ENCODE data around the gene CD46.

The CD46 gene

DNA sequence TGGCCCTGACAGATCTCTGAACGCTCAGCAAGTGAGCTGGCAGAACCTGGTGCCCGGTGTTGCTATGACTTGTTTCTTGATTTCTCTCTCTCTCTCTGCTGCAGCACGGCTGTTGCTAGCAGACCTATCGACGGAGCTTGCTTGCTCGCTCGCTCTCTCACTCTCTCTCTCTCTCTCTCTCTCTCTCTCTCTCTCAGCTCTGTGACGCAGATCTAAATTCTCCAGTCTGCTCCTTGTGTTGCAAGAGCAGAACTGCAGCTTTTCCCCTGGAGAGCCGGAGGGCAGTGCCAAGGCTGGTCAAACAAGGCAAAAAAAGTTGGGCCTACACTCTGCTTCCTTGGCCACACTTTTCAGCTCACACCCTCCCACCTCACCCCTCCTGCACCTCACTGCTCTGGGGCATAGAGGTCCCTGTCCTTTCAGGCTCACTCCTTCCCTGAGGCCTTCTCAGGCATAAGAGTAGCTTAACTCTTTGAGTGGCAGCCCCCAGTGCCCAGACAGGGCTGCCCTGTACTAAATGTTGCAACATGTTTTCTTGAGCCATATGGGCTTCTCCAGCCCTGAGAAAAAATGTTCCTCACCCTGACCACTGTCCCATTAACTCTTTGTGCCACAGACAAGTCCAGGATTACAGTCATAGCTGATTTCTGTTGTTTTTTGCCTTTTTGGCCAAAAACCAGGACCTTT is 72.2 kb downstream of the CD46 start:
- DNase-seq (ENCODE audit: low read depth): peak; percentile 98
- TF ChIP-seq, protein P1, sequence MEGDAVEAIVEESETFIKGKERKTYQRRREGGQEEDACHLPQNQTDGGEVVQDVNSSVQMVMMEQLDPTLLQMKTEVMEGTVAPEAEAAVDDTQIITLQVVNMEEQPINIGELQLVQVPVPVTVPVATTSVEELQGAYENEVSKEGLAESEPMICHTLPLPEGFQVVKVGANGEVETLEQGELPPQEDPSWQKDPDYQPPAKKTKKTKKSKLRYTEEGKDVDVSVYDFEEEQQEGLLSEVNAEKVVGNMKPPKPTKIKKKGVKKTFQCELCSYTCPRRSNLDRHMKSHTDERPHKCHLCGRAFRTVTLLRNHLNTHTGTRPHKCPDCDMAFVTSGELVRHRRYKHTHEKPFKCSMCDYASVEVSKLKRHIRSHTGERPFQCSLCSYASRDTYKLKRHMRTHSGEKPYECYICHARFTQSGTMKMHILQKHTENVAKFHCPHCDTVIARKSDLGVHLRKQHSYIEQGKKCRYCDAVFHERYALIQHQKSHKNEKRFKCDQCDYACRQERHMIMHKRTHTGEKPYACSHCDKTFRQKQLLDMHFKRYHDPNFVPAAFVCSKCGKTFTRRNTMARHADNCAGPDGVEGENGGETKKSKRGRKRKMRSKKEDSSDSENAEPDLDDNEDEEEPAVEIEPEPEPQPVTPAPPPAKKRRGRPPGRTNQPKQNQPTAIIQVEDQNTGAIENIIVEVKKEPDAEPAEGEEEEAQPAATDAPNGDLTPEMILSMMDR (conservative IDR thresholded peaks at IDR 0.05; ENCODE audit: low read depth, low read length): peak; percentile 72
- peak overlapping the region; percentile 42 for H3K4me3 ChIP-seq (ENCODE audit: low read depth, low read length)

DNA sequence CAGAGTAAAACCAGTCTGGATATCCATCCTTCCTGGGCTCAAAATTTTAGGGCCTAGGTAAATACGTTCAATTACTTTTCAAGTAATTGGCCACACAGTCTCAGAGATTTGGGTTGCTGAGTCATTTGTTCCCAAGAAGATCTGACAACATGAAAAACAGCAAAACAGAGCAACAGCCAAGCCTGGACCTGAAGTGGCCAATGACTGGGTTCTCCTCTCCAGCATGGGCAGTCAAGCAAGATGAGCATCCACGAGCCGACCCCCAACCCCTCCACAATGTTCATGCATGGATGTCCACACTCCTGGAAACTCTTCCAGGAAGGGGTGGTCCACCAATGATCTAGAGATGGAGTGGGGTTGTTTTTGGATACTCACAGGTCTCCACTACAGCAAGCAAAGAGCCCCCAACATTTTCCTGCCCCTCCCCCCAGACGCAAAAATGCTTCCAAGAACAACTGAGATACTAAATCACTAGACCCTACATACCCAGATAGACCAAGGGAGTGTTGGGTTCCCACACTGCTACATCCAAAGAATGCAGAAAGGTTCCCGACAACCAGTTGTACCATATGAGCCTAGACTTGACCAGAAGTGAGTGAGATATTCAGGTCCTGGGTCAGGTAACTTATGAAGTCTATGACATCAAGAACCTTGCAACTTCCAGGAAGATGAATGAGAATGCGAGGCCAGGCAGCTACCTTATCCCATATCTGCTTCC is 73.0 kb downstream of the CD46 start:
- no peak overlapping the region for H3K4me3 ChIP-seq (ENCODE audit: low read depth, low read length)
- TF ChIP-seq, protein P1 (conservative IDR thresholded peaks at IDR 0.05; ENCODE audit: low read depth, low read length): no peak
- DNase-seq (ENCODE audit: low read depth): peak; percentile 59

DNA sequence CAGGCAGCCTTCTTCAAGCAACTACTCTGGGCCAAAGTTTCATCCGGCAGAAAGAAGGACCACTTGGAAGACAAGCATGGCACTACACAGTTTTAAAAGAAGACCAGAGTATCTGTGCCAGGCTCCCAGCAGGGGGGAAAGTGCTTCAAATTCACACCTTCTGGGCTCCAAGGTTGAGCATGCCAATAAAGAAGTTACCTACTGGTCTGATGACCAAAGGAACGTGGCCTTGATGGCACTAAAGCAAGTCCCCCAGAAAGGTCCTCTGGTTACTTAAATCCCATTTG is 73.5 kb downstream of the CD46 start:
- TF ChIP-seq, protein P1 (conservative IDR thresholded peaks at IDR 0.05; ENCODE audit: low read depth, low read length): no peak
- no peak for DNase-seq (ENCODE audit: low read depth)
- H3K4me3 ChIP-seq (ENCODE audit: low read depth, low read length): no peak overlapping the region

DNA sequence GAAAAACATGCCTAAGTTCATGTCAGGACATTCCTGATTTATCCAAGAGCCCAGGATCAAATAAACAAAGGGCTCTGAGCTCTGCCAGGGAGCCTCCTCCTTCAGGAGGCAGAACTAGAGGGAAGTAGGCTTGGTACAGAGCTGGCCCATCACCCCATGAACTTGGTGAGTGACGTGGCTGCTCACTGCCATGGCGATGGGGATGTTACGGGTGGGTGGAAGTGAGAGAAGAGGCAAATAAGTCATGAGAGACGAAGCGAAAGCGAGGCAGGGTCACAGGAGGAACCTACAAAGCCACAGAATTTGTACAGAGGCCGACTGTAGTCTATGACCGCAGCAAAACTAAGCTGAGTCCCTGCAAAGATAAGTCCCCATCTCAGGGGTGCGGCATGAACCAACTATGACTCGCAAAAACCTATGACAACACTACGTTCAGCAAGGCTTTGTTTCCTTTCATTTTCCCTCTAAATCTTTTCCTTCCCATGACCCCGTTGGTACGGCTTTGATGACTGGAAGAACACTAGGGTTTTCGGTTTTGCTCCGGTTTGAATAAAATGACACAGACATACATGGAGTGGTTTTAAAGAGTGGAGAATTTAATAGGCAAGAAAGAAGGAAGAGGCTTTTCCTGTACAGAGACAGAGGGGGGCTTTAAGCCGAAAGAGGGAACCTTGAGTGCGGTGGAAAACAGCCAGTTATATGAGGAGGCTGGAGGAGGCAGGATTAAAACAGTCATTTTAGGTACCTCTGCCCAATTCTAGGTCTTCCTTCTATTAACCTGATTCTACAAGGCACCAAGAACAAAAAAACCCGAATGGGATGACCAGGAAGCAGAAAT is 74.1 kb downstream of the CD46 start:
- H3K4me3 ChIP-seq (ENCODE audit: low read depth, low read length): peak overlapping the region; percentile 22
- DNase-seq (ENCODE audit: low read depth): peak; percentile 64
- TF ChIP-seq, protein P1 (conservative IDR thresholded peaks at IDR 0.05; ENCODE audit: low read depth, low read length): no peak

DNA sequence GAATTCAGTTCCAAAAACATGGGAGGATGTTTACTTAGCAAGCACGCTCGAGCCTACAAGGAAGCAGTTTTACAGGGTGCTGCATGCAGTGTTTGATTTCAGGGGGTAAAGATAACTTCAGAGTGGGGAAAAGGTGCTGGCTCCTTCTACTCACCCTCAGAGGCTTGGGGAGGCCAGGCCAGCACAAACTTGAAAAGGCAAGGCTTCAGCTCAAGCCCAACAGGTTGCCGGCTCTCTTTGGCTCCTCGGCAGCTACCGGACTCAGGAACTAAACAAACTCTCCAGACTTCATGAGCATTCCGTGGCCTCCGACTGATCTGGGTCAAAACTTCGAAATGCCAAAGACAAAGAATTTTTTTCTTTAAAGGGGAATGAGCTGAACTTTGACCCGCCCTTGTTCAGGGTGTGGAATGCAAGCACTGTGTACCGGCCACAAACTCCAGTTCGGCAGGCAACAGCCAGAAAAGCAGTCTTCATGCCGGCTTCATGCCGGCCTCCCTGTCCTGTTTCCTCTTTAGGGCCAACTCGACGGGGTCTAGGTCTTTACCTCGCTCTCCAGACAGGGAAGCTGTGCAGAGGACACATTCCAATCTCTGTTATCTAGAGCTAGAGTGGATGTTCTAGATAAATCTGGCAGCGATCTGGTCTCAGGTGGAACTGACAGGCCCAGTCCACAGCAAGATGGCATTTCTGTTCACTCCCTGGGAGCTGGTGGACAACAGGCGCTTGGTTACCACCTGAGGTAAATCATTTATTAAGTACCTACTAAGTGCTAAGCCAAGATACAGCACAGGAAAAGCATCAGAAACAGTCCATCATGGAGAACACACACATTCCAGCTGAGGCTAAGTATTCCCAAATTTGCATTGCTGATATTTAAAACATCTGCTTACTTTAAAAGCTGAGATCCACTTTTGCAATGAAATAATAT is 75.0 kb downstream of the CD46 start:
- TF ChIP-seq, protein P1 (conservative IDR thresholded peaks at IDR 0.05; ENCODE audit: low read depth, low read length): no peak
- H3K4me3 ChIP-seq (ENCODE audit: low read depth, low read length): peak overlapping the region; percentile 22
- peak; percentile 85 for DNase-seq (ENCODE audit: low read depth)

DNA sequence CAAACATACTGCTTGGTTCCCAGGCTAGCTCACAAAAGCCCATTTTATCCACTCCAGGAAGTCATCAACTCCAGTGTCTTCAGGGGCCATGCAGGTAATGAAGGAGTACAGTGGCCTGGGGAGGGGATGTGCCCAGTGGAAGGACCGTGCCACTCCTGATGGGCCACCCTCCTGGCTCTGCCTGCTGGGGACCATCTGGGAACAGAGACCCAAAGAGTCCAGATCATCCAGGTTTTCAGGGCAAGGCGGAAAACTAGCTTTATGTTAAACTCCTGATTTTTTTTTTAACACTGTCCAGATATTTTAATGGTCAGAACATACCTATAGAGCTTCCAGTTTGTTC is 75.6 kb downstream of the CD46 start:
- H3K4me3 ChIP-seq (ENCODE audit: low read depth, low read length): no peak overlapping the region
- TF ChIP-seq, protein P1 (conservative IDR thresholded peaks at IDR 0.05; ENCODE audit: low read depth, low read length): no peak
- DNase-seq (ENCODE audit: low read depth): no peak
